Activated CD8-positive, alpha-beta T cell treated with anti-CD3 and anti-CD28 coated beads for 36 hours (primary cell): ENCODE results near the gene CCL28. TPM values are rescaled to one million over a fixed set of nuclear protein-coding genes. Genes with fewer than 3 reads are reported as not detected.

Experiments used
- ATAC-seq: fragments of 200-7000 bp; cut with Tn5 transposase; one replicate; pipeline ENCODE4 v1.10.0; 2021; ENCODE audit warnings: mild to moderate bottlenecking, moderate library complexity
- CTCF ChIA-PET: fragments of 350-600 bp; sonication (Branson Sonifier 250); formaldehyde crosslinking; loops from one replicate; lab custom pipeline; 2021; ENCODE audit warnings: antibody characterized with exemption; lab: Charles Lee
- POLR2A ChIA-PET: fragments of 350-600 bp; sonication (Branson Sonifier 250); formaldehyde crosslinking; loops from one replicate; lab custom pipeline; 2021; ENCODE audit warnings: antibody characterized with exemption; lab: Charles Lee
- DNase-seq: peaks from one replicate; pipeline ENCODE4 v3.0.0-alpha.2; 2020
- H3K27ac Mint-ChIP-seq: one replicate; pipeline ENCODE4 v1.8.0; 2021; ENCODE audit warnings: mild to moderate bottlenecking, mixed read lengths
- H3K27me3 Mint-ChIP-seq: one replicate; pipeline ENCODE4 v1.8.0; 2021; ENCODE audit warnings: mixed read lengths
- H3K36me3 Mint-ChIP-seq: one replicate; pipeline ENCODE4 v1.8.0; 2021; ENCODE audit warnings: low read depth, mixed read lengths
- H3K4me1 Mint-ChIP-seq: one replicate; pipeline ENCODE4 v1.8.0; 2021; ENCODE audit warnings: low read depth, mixed read lengths
- H3K4me3 Mint-ChIP-seq: one replicate; pipeline ENCODE4 v1.8.0; 2021; ENCODE audit warnings: mild to moderate bottlenecking, moderate library complexity, mixed read lengths
- H3K9me3 Mint-ChIP-seq: one replicate; pipeline ENCODE4 v1.8.0; 2021; ENCODE audit warnings: mixed read lengths
- CTCF ChIP-seq: fragments of 200-600 bp; IDR thresholded peaks from one replicate; pipeline ENCODE4 v1.8.0; 2022; ENCODE audit warnings: antibody characterized with exemption, mild to moderate bottlenecking
- intact Hi-C: fragments of 100-400 bp; cut with micrococcal nuclease; formaldehyde crosslinking; loops from one replicate; pipeline ENCODE4 v1.10.0; 2022
- total RNA-seq, 2 experiments: library from RNA; stranded (reverse); gene quantifications; one replicate each; pipeline ENCODE4 v1.2.3, GENCODE V29; 2021

Gene CCL28
- total RNA-seq, 2 experiments from 2014 or later, result 12.4 to 15.0 TPM

- Mint-ChIP-seq H3K27ac (no peak overlapping the region), H3K36me3 (no peaks in the 10 kb centered on the region), H3K9me3 (peaks cover 5% of the 10 kb centered on the region), H3K4me3 (no peak overlapping the region), H3K27me3 (peaks cover 5% of the 10 kb centered on the region), H3K4me1 (no peaks in the 10 kb centered on the region)
- CTCF ChIA-PET, result no interaction called here
- ATAC-seq (no peak), DNase-seq (no peak)
- TF ChIP-seq CTCF, result no peak
- POLR2A ChIA-PET, result no interaction called here
- intact Hi-C loops, result no loop called here
Observed at GRCh38 chr5:43354774-43355173, 57.4 kb downstream of the CCL28 start.

- ATAC-seq, result no peak
- Mint-ChIP-seq H3K27me3 (peaks cover 5% of the 10 kb centered on the region), H3K4me3 (no peak overlapping the region), H3K4me1 (no peaks in the 10 kb centered on the region), H3K27ac (no peak overlapping the region), H3K36me3 (no peaks in the 10 kb centered on the region), H3K9me3 (no peaks in the 10 kb centered on the region)
- intact Hi-C loops, result no loop called here
- TF ChIP-seq CTCF, result no peak
- no peak for DNase-seq
- ChIA-PET POLR2A (no interaction called here), CTCF (interaction anchor here (0.7 to 1.3 kb wide), 2 partner anchors 11 to 36 kb away, joined by 3 to 4 read pairs; no protein-coding TSS in a partner anchor)
Observed at GRCh38 chr5:43353668-43354067, 58.5 kb downstream of the CCL28 start.

- ATAC-seq (no peak), DNase-seq (no peak)
- TF ChIP-seq CTCF, result no peak
- intact Hi-C loops, result no loop called here
- Mint-ChIP-seq H3K36me3 (no peaks in the 10 kb centered on the region), H3K27me3 (peaks cover 5% of the 10 kb centered on the region), H3K9me3 (no peaks in the 10 kb centered on the region), H3K27ac (no peak overlapping the region), H3K4me3 (no peak overlapping the region), H3K4me1 (no peaks in the 10 kb centered on the region)
- POLR2A ChIA-PET, result no interaction called here
- CTCF ChIA-PET, result interaction anchor here (0.9 to 2.1 kb wide), 4 partner anchors 9 to 37 kb away, joined by 3 to 9 read pairs (median 4); no protein-coding TSS in a partner anchor
Observed at GRCh38 chr5:43352915-43353314, 59.3 kb downstream of the CCL28 start.

GRCh38 chr5:43352131-43352530 lies 60.1 kb downstream of the CCL28 start:
- intact Hi-C loops, result no loop called here
- ChIA-PET CTCF (interaction anchor here (1.5 to 2.1 kb wide), 2 partner anchors 13 to 37 kb away, joined by 4 to 9 read pairs; no protein-coding TSS in a partner anchor), POLR2A (interaction anchor here (0.6 kb wide), 1 partner anchor 14 kb away, joined by 3 read pairs; no protein-coding TSS in a partner anchor)
- DNase-seq (no peak), ATAC-seq (no peak)
- peaks cover 5% of the 10 kb centered on the region for H3K27me3 Mint-ChIP-seq
- H3K9me3 Mint-ChIP-seq, result no peaks in the 10 kb centered on the region
- no peak overlapping the region for H3K4me3 Mint-ChIP-seq
- H3K27ac Mint-ChIP-seq, result no peak overlapping the region
- no peak for TF ChIP-seq CTCF
- no peaks in the 10 kb centered on the region for H3K4me1 Mint-ChIP-seq
- H3K36me3 Mint-ChIP-seq, result no peaks in the 10 kb centered on the region

- Mint-ChIP-seq H3K4me1 (no peaks in the 10 kb centered on the region), H3K36me3 (no peaks in the 10 kb centered on the region), H3K4me3 (no peak overlapping the region), H3K9me3 (peaks cover 3% of the 10 kb centered on the region), H3K27me3 (peaks cover 4% of the 10 kb centered on the region), H3K27ac (no peak overlapping the region)
- DNase-seq (no peak), ATAC-seq (no peak)
- intact Hi-C loops, result no loop called here
- TF ChIP-seq CTCF, result no peak
- ChIA-PET CTCF (no interaction called here), POLR2A (interaction anchor here (1.7 kb wide), 1 partner anchor 12 kb away, joined by 3 read pairs; no protein-coding TSS in a partner anchor)
Observed at GRCh38 chr5:43348861-43349363, 63.3 kb downstream of the CCL28 start.
